Prostate gland (tissue), 2 donors: ENCODE results near the gene TMC2. TPM values are rescaled to one million over a fixed set of nuclear protein-coding genes. Genes with fewer than 3 reads are reported as not detected.
"Not testable (repeated sequence)": the region's sequence is repeated elsewhere in the genome, so short reads cannot be mapped to it uniquely, and the experiment has no call there.

Experiments
- DNase-seq: peaks from one replicate; pipeline ENCODE4 v3.0.0-alpha.2; 2019; ENCODE audit warnings: low spot score
- H3K27ac ChIP-seq, 2 donors: fragments of 200-600 bp; sonication (generic); 2 replicates each; pipeline ENCODE4 v1.5.1; 2017 to 2019
- H3K27me3 ChIP-seq: fragments of 200-600 bp; sonication (generic); replicated peaks from 2 replicates; pipeline ENCODE4 v1.5.1; 2019; ENCODE audit not compliant: insufficient read depth
- H3K36me3 ChIP-seq, 2 donors: fragments of 200-600 bp; sonication (generic); 1 replicate in 1 of 2; 2 replicates in 1 of 2; pipeline versions ENCODE4 v1.5.1 to v1.8.1; 2017 to 2019
- H3K4me1 ChIP-seq: fragments of 200-600 bp; sonication (generic); replicated peaks from 2 replicates; pipeline ENCODE4 v1.5.1; 2019
- H3K4me3 ChIP-seq, 2 donors: fragments of 200-600 bp; sonication (generic); 2 replicates each; pipeline ENCODE4 v1.5.1; 2017 to 2019
- H3K9me3 ChIP-seq: fragments of 200-600 bp; sonication (generic); 2 replicates; pipeline ENCODE4 v1.5.1; 2017
- CTCF ChIP-seq, 4 experiments: fragments of 200-600 bp in 2 of 4; fragments of 450-650 bp in 2 of 4; sonication (generic) in 2 of 4; IDR thresholded peaks; 1 replicate in 3 of 4; 2 replicates in 1 of 4; pipeline ENCODE4 v1.5.1; 2016 to 2019; ENCODE audit warnings: antibody characterized with exemption in 4 of 4, mild to moderate bottlenecking in 2 of 4, moderate library complexity in 2 of 4
- POLR2A ChIP-seq: fragments of 450-650 bp; IDR thresholded peaks from one replicate; pipeline ENCODE4 v1.6.1; 2016; ENCODE audit warnings: antibody characterized with exemption, mild to moderate bottlenecking
- POLR2AphosphoS5 ChIP-seq: sonication (generic); formaldehyde crosslinking; IDR thresholded peaks from one replicate; pipeline ENCODE4 v1.6.1; 2017; ENCODE audit warnings: antibody characterized with exemption
- WGBS: methylation state at CpG from one replicate; pipeline ENCODE4 v1.1.5; 2018; 5-methylcytosine and 5-hydroxymethylcytosine counted together
- intact Hi-C: fragments of 100-400 bp; cut with DNase I; formaldehyde crosslinking; loops from one replicate; pipeline ENCODE4 v1.14.2; 2022
- total RNA-seq, 2 donors: library from RNA; depleted of rRNA; stranded (reverse); fragments of >200 nt; gene quantifications; one replicate each; pipeline ENCODE4 v1.1.0, GENCODE V29; 2016

The TMC2 gene
- total RNA-seq, 2 donors from 2014 or later: 0.23 TPM; not detected in 1

DNA sequence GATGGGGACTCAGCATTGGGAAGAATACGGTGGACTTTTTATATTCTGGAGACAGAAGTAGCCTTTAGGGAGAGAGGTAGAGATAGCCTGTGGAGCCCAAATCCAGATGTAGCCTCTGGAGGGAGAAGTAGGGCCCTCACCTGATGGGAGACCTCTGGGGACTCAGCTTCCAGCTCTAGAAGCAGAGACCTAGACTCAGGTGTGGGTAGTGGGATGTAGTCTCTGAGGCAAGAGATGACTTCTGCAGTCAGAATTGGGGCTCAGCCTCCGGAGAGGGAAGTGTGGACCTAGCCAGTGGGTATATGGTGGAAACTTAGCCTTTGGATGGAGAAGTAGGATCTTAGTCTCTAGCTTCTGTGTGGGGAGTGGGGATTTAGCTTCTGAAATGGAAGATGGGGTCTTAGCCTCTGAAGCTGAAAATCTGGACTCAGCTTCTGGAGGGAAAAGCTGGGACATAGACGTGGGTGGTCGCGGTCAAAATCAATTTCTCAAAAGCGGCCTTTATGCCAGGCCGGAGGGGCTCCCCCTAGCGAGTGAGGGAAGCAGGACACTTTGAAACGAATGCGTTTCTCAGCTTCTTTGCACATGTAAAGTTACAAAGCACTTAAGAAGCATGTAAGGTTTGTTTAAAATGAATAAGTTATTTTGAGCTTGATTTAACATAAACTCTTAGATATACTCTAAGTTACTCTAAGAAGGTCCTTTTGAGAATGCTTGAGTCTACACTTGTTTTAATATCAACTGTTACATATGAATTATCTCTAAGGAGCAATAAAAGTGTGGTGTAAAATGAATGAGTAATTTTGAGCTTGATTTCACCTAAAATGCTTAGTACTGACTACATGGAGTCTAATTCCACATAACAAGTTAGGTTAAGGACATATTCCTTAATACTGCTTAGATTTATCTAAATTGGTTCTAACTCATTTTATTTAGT lies 14.7 kb upstream of the TMC2 start:
- DNase-seq: no peak
- H3K4me1 ChIP-seq: no peaks in the 10 kb centered on the region
- no peak overlapping the region for H3K4me3 ChIP-seq
- intact Hi-C loops: loop anchor here (10.0 kb wide), 1 partner anchor 333 kb away; no protein-coding TSS in a partner anchor
- no peaks in the 10 kb centered on the region for H3K9me3 ChIP-seq
- no peak for TF ChIP-seq POLR2A
- peak; percentile 28 to 56 (median 40) for TF ChIP-seq CTCF (IDR thresholded peaks at IDR 0.05)
- no peak for TF ChIP-seq POLR2AphosphoS5
- H3K27me3 ChIP-seq: no peaks in the 10 kb centered on the region
- H3K36me3 ChIP-seq: no peaks in the 10 kb centered on the region
- 17% methylated on average over 10 of the region's 10 CpGs for WGBS
- H3K27ac ChIP-seq: no peak overlapping the region

DNA sequence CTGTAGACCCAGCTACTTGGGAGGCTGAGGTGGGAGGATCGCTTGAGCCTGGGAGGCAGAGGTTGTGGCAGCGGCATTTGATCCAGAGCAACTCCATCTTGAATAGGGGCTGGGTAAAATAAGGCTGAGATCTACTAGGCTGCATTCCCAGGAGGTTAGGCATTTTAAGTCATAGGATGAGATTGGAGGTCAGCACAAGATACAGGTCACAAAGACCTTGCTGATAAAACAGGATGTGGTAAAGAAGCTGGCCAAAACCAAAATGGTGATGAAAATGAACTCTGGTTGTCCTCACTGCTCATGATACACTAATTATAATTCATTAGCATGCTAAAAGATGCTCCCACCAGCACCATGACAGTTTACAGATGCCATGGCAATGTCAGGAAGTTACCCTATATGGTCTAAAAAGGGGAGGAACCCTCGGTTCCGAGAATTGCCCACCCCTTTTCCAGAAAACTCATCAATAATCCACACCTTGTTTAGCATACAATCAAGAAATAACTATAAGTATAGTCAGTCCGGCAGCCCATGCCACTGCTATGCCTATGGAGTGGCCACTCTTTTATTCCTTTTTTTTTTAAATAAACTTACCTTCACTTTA lies 13.4 kb upstream of the TMC2 start:
- not testable (repeated sequence) for H3K4me3 ChIP-seq, H3K36me3 ChIP-seq, H3K9me3 ChIP-seq, H3K4me1 ChIP-seq, H3K27me3 ChIP-seq, H3K27ac ChIP-seq, DNase-seq
- intact Hi-C loops: loop anchor here (10.0 kb wide), 1 partner anchor 332 kb away; no protein-coding TSS in a partner anchor
- 91% methylated on average over 5 of the region's 5 CpGs for WGBS

GRCh38 chr20:2523919-2524708 lies 12.3 kb upstream of the TMC2 start:
- WGBS: 13% methylated on average over 26 of the region's 26 CpGs
- Histone ChIP-seq H3K27me3 (no peaks in the 10 kb centered on the region), H3K4me3 (peak overlapping the region; percentile 50 to 67), H3K36me3 (no peaks in the 10 kb centered on the region), H3K4me1 (no peaks in the 10 kb centered on the region), H3K27ac (peak overlapping the region; percentile 60 to 81), H3K9me3 (no peaks in the 10 kb centered on the region)
- intact Hi-C loops: loop anchor here (2.0 to 10.0 kb wide), 2 partner anchors 123 to 331 kb away; no protein-coding TSS in a partner anchor
- peak; percentile 79 for DNase-seq
- peak; percentile 87 for TF ChIP-seq POLR2AphosphoS5
- TF ChIP-seq POLR2A: peak; percentile 69
- peak; percentile 82 to 95 (median 92) for TF ChIP-seq CTCF (IDR thresholded peaks at IDR 0.05)

GRCh38 chr20:2524709-2525506 lies 11.5 kb upstream of the TMC2 start:
- no peaks in the 10 kb centered on the region for H3K36me3 ChIP-seq
- under 1% methylated on average over 49 of the region's 64 CpGs for WGBS
- H3K27ac ChIP-seq: peak overlapping the region; percentile 60 to 81
- DNase-seq: peak; percentile 20
- no peaks in the 10 kb centered on the region for H3K9me3 ChIP-seq
- peak overlapping the region; percentile 50 to 67 for H3K4me3 ChIP-seq
- TF ChIP-seq CTCF (IDR thresholded peaks at IDR 0.05) (no peak), POLR2A (no peak), POLR2AphosphoS5 (no peak)
- intact Hi-C loops: loop anchor here (2.0 to 10.0 kb wide), 2 partner anchors 122 to 330 kb away; no protein-coding TSS in a partner anchor
- no peaks in the 10 kb centered on the region for H3K4me1 ChIP-seq
- H3K27me3 ChIP-seq: no peaks in the 10 kb centered on the region

DNA sequence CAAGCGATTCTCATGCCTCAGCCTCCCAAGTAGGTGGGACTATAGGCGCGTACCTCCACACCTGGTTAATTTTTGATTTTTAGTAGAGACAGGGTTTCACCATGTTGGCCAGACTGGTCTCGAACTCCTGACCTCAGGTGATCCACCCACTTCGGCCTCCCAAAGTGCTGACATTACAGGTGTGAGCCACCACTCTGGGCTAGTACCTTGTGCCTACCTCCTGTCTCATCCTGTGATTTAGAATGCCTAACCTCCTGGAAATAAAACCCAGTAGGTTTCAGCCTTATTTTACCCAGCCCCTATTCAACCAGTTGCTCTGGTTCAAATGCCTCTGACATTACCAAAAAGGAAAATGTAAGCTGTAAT lies 10.2 kb upstream of the TMC2 start:
- 89% methylated on average over 5 of the region's 5 CpGs for WGBS
- H3K4me1 ChIP-seq: not testable (repeated sequence)
- intact Hi-C loops: loop anchor here (10.0 kb wide), 1 partner anchor 329 kb away; no protein-coding TSS in a partner anchor

More for the DNA sequence above, 10.2 kb upstream of the TMC2 start:
- H3K27ac ChIP-seq, H3K36me3 ChIP-seq, DNase-seq, H3K27me3 ChIP-seq, H3K4me3 ChIP-seq, H3K9me3 ChIP-seq: not testable (repeated sequence)
